Heart right ventricle (tissue), 16 donors: ENCODE measurements around the gene BLVRA. TPM values are rescaled to one million over a fixed set of nuclear protein-coding genes. Genes with fewer than 3 reads are reported as not detected.

Source experiments
- ATAC-seq, 8 donors: fragments of 200-7000 bp; cut with Tn5 transposase; one replicate each; pipeline ENCODE4 v1.9.1; 2020; ENCODE audit warnings: mild to moderate bottlenecking in 8 of 8, moderate library complexity in 8 of 8, moderate number of reproducible peaks in 1 of 8
- DNase-seq, 2 donors: peaks; one replicate each; pipeline ENCODE4 v3.0.0-alpha.2; 2020
- H3K27ac ChIP-seq, 10 donors: fragments of 200-600 bp; sonication (generic) in 2 of 10; one replicate each; pipeline versions ENCODE4 v1.5.0 to v1.8.0; 2020 to 2022; ENCODE audit warnings: mild to moderate bottlenecking in 3 of 10
- H3K27me3 ChIP-seq, 7 donors: fragments of 200-600 bp; one replicate each; pipeline ENCODE4 v1.8.0; 2021 to 2022; ENCODE audit warnings: mild to moderate bottlenecking in 2 of 7
- H3K36me3 ChIP-seq, 9 donors: fragments of 200-600 bp; sonication (generic) in 1 of 9; one replicate each; pipeline versions ENCODE4 v1.5.0 to v1.8.0; 2020 to 2022; ENCODE audit warnings: mild to moderate bottlenecking in 2 of 9
- H3K4me1 ChIP-seq, 9 donors: fragments of 200-600 bp; sonication (generic) in 1 of 9; one replicate each; pipeline versions ENCODE4 v1.5.0 to v1.8.0; 2020 to 2022; ENCODE audit warnings: mild to moderate bottlenecking in 4 of 9
- H3K4me3 ChIP-seq, 10 donors: fragments of 200-600 bp; sonication (generic) in 2 of 10; one replicate each; pipeline versions ENCODE4 v1.5.0 to v1.8.0; 2020 to 2022; ENCODE audit warnings: mild to moderate bottlenecking in 7 of 10, moderate library complexity in 2 of 10
- H3K9me3 ChIP-seq, 11 donors: fragments of 200-600 bp in 10 of 11; sonication (generic) in 2 of 11; one replicate each; pipeline versions ENCODE4 v1.5.0 to v1.8.0; 2013 to 2022; ENCODE audit warnings: mild to moderate bottlenecking in 2 of 11, control low read depth in 1 of 11, moderate library complexity in 1 of 11
- WGBS, 2 donors: extraction: QIAGEN DNeasy Blood & Tissue Kit; methylation state at CpG; one replicate each; pipeline ENCODE4 v1.1.7; 2013; ENCODE audit warnings: inconsistent platforms in 1 of 2; 5-methylcytosine and 5-hydroxymethylcytosine counted together
- intact Hi-C, 10 donors: fragments of 100-400 bp; cut with DNase I; formaldehyde crosslinking; loops; one replicate each; pipeline versions ENCODE4 v1.11.1 to v1.14.2; 2022
- polyA plus RNA-seq, 2 donors: library from polyadenylated mRNA; stranded (reverse); fragments of 200-250 nt; gene quantifications; one replicate each; pipeline ENCODE4 v1.2.3, GENCODE V29; 2013
- total RNA-seq, 10 donors: library from RNA; stranded (reverse); fragmentation: NEBNext Ultra II Directional in 3 of 10; extraction: Animal tissue kit (Norgen Biotek cat#: 25700) in 3 of 10; gene quantifications; one replicate each; pipeline versions ENCODE4 v1.2.1 to v1.2.4, GENCODE V29; 2021 to 2023
- TF ChIP-seq, protein P1 (sequence below), 9 donors: fragments of 200-600 bp; sonication (generic) in 2 of 9; IDR thresholded peaks; one replicate each; pipeline versions ENCODE4 v1.5.0 to v1.8.0; 2021 to 2022; ENCODE audit warnings: antibody characterized with exemption in 9 of 9, mild to moderate bottlenecking in 5 of 9, moderate library complexity in 1 of 9
- donor health status: Arrhythmogenic right ventricular cardiomyopathy.
- donor health status: ischemic (EF 13 %, LVEDD 7.1; RV severe dilation, severe dysfunction).
- donor health status: healthy with polysubstance abuse.
- donor health status: DM: no; HTN: yes; CAD: no.
- donor health status: DM: no; HTN: no; CAD: no.
- donor health status: ischemic (EF 25% LVEDD 6.9; RV normal size, moderate dysfunction).
- donor health status: ischemic (EF 25% LVEDD 5.7; RV mildly dilated, moderate dysfunction).
- donor health status: healthy.
- donor health status: DM: yes; HTN: yes; CAD: no.
- donor health status: Ischemic cardiomyopathy.
- donor health status: ischemic (EF 35%, LVEDD 5.7; RV mildly dilated, moderate dysfunction).
- donor health status: nonischemic (EF 11% LVEDD 7.7; RV severe dilation, severe dysfunction).
- donor health status: DM: yes; HTN: yes; CAD: no.
- donor health status: PGD.
- donor health status: ischemic (EF 29% LVEDD 5.4; RV normal size, mild dysfunction).
- donor health status: nonischemic (EF 23%, LVEDD 6.1; RV moderate dilation, normal function).

BLVRA gene
- total and polyA plus RNA-seq, 12 donors = 39.4 to 68.9 (median 46.1) TPM

DNA sequence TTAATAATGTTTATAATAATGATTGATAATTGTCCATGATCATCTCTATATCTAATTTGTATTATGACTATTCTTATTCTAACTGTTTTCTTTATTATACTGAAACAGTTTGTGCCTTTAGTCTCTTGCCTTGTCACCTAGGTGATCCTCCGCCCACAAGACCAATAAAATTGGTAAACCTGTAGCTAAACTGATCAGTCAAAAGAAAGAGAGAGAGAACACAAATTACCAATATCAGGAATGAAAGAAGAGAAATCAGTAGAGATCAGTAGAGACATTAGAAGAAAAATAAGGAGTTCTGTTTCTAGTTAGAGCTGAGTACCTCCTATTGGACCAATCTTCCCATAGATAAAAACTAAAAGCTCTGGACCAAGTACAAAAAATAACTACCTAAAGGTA is 23.1 kb upstream of the BLVRA start:
- no peaks in the 10 kb centered on the region for H3K27me3 ChIP-seq
- no peaks in the 10 kb centered on the region for H3K9me3 ChIP-seq
- 97 to 100% methylated on average over 1 of the region's 1 CpG for WGBS, 2 donors

DNA sequence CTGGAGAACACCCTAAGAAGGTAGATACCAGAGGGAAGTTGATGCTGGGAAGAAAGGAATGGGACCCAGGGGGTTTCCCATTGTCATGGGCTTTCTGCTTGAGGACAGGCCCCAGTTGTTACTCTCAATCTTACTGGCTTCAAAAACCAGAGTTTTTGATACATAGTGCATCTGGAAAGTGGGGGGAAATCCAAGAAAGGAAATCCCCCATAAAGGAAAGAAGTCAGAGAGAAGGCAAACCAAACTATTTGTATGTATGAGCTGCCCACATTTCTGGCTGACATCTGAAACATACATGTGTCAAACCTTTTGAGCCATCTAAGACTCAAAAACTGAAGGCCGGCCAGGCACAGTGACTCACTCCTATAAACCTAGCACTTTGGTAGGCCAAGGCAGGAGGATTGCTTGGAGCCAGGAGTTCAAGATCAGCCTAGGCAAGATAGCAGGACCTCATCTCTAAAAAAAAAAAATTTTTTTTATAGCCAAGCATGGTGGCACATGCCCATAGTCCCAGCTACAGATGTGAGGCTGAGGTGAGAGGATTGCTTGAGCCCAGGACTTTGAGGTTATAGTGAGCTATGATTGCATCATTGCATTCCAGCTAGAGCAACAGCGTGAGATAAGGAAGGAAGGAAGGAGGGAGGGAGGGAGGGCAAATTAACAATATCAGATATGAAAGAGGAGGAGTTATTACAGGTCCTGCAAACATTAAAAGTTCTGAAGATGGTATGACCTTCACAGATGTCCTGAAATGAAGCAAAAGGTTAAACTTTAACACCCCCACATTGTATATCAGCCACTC is 22.5 kb upstream of the BLVRA start:
- Histone ChIP-seq H3K4me3 (no peak overlapping the region), H3K27me3 (no peaks in the 10 kb centered on the region), H3K36me3 (no peaks in the 10 kb centered on the region), H3K9me3 (no peaks in the 10 kb centered on the region), H3K4me1 (no peaks in the 10 kb centered on the region), H3K27ac (no peak overlapping the region)
- DNase-seq (no peak), ATAC-seq (no peak)
- intact Hi-C loops = no loop called here
- TF ChIP-seq, protein P1, sequence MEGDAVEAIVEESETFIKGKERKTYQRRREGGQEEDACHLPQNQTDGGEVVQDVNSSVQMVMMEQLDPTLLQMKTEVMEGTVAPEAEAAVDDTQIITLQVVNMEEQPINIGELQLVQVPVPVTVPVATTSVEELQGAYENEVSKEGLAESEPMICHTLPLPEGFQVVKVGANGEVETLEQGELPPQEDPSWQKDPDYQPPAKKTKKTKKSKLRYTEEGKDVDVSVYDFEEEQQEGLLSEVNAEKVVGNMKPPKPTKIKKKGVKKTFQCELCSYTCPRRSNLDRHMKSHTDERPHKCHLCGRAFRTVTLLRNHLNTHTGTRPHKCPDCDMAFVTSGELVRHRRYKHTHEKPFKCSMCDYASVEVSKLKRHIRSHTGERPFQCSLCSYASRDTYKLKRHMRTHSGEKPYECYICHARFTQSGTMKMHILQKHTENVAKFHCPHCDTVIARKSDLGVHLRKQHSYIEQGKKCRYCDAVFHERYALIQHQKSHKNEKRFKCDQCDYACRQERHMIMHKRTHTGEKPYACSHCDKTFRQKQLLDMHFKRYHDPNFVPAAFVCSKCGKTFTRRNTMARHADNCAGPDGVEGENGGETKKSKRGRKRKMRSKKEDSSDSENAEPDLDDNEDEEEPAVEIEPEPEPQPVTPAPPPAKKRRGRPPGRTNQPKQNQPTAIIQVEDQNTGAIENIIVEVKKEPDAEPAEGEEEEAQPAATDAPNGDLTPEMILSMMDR (IDR thresholded peaks at IDR 0.05) = no peak
- WGBS, 2 donors = 56 to 64% methylated on average over 2 of the region's 2 CpGs

More for the DNA sequence above, 23.1 kb upstream of the BLVRA start:
- H3K4me1 ChIP-seq = peaks cover 0 to 3% (median 1%) of the 10 kb centered on the region in 9 donors
- no peaks in the 10 kb centered on the region for H3K36me3 ChIP-seq
- ATAC-seq (no peak), DNase-seq (no peak)
- no peak overlapping the region for H3K27ac ChIP-seq
- no peak overlapping the region for H3K4me3 ChIP-seq
- intact Hi-C loops = no loop called here
- TF ChIP-seq, protein P1 (IDR thresholded peaks at IDR 0.05) = no peak

DNA sequence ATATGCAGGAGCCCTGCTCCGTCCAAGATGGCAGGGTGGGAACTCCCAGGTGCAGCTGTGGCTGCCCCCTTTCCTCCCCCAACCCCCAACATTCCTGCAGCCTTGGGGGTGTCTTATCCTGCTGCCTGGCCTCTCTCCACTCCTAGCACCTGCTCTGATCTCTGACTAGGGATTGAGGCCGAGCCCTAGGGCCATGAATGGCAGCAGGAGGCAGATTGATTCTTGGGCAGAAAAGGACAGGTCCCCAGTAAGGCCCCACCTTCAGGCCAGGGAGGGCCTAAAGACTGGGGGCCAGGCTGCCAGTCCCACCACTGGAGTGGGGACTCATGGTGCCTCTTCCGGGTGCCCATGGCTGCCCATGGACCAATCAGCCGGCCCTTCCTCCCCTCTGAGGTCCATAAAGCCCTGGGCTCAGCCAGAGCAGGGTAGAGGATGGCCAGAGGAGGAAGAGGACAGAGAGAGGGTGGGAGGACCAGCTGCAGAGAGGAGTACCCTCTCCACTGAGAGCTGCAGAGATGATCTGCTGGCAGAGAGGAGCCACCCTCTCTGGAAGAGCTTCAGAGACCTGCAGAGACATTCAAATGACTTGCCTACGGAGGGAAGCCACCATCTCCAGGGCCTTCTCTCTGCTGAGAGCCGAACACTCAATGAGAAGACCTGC is 20.9 kb upstream of the BLVRA start:
- H3K27ac ChIP-seq = no peak overlapping the region
- H3K27me3 ChIP-seq = no peaks in the 10 kb centered on the region
- no peak for DNase-seq
- no peak overlapping the region for H3K4me3 ChIP-seq
- WGBS, 2 donors = 90 to 98% methylated on average over 6 of the region's 6 CpGs
- no peak for ATAC-seq
- H3K9me3 ChIP-seq = no peaks in the 10 kb centered on the region
- no peaks in the 10 kb centered on the region for H3K36me3 ChIP-seq
- TF ChIP-seq, protein P1 (IDR thresholded peaks at IDR 0.05) = no peak
- intact Hi-C loops = no loop called here
- no peaks in the 10 kb centered on the region for H3K4me1 ChIP-seq

DNA sequence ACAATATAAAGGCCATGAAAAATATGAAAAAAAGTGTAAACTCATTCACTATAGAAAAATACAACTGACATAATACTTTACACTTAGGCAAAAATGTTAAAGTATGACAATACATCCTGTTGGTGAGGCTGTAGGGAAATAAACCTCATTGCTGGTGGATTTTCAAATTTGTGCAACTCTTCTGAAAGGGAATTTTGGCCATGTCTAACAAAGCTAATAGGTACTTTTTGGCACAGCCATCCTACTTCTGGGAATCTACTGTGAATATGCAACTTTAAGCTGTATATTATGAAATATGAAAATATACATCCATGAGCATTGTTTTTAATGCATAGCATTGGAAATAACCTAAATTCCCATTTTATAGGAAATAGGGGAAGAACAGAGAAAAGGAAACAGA is 15.8 kb upstream of the BLVRA start:
- TF ChIP-seq, protein P1 (IDR thresholded peaks at IDR 0.05) = no peak
- Histone ChIP-seq H3K4me3 (no peak overlapping the region), H3K27ac (no peak overlapping the region), H3K4me1 (peaks cover 0 to 4% (median 0%) of the 10 kb centered on the region in 9 donors), H3K27me3 (peaks cover 0 to 3% (median 0%) of the 10 kb centered on the region in 7 donors), H3K36me3 (no peaks in the 10 kb centered on the region), H3K9me3 (no peaks in the 10 kb centered on the region)
- no peak for ATAC-seq
- DNase-seq = no peak
- intact Hi-C loops = no loop called here
